ENCODE measurements around the gene B4GALNT3.

DNA sequence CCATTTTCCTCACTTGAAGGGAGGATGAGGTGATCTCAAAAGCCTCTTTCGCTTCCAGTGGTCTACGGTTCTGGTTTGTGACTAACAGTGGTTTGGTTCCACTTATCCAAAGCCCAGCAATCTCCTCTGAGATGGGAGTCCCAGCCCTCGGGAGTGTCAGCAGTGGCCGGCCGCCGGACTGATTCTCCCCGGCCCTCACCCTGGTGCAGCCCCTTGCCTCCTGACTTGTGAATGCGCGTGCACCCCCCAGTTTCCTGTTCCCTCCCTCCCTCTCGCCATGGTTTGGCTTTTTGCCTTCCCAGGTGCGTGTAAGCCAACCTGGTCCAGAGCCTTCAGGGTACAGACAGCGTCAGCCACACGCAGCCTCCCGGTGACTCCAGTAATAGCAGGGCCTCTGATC, 74.5 kb downstream of the B4GALNT3 start:
- TF ChIP-seq, protein P1, sequence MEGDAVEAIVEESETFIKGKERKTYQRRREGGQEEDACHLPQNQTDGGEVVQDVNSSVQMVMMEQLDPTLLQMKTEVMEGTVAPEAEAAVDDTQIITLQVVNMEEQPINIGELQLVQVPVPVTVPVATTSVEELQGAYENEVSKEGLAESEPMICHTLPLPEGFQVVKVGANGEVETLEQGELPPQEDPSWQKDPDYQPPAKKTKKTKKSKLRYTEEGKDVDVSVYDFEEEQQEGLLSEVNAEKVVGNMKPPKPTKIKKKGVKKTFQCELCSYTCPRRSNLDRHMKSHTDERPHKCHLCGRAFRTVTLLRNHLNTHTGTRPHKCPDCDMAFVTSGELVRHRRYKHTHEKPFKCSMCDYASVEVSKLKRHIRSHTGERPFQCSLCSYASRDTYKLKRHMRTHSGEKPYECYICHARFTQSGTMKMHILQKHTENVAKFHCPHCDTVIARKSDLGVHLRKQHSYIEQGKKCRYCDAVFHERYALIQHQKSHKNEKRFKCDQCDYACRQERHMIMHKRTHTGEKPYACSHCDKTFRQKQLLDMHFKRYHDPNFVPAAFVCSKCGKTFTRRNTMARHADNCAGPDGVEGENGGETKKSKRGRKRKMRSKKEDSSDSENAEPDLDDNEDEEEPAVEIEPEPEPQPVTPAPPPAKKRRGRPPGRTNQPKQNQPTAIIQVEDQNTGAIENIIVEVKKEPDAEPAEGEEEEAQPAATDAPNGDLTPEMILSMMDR (IDR thresholded peaks at IDR 0.05 in 4 of 5, conservative IDR thresholded peaks at IDR 0.05 in 1 of 5), result no peak
- no peak for TF ChIP-seq POLR2A (IDR thresholded peaks at IDR 0.05)

Measured in gastrocnemius medialis (tissue), 4 donors.